HepG2 (cell line): ENCODE measurements around the gene ACBD3. TPM values are rescaled to one million over a fixed set of nuclear protein-coding genes. Genes with fewer than 3 reads are reported as not detected.

Source experiments
- POLR2AphosphoS5 ChIP-seq: IDR thresholded peaks from 2 replicates; pipeline ENCODE4 v1.6.1; 2012; ENCODE audit warnings: low read depth, low read length
- ZNF646 ChIP-seq: sonication (generic); formaldehyde crosslinking; IDR thresholded peaks from 2 replicates; pipeline ENCODE4 v1.9.0; 2021; ENCODE audit warnings: mild to moderate bottlenecking, missing genetic modification reagents
- polyA plus RNA-seq, 8 experiments: library from polyadenylated mRNA; depleted of rRNA in 3 of 8; stranded (reverse) in 7 of 8; unstranded in 1 of 8; fragments of >200 nt; fragmentation: Illumina TruSeq in 4 of 8; extraction: Trizol in 4 of 8; gene quantifications; 2 replicates each; pipeline versions ENCODE4 v1.2.1 to v1.2.3, GENCODE V29; 2011 to 2016; ENCODE audit warnings: low read depth in 4 of 8, missing spikeins in 1 of 8, mixed read lengths in 1 of 8; ENCODE audit not compliant: insufficient read depth in 1 of 8
- total RNA-seq, 5 experiments: library from RNA; depleted of rRNA; stranded (reverse); fragments of >200 nt; fragmentation: Illumina TruSeq; extraction: Trizol; gene quantifications; 2 replicates each; pipeline ENCODE4 v1.2.3, GENCODE V29; 2016; ENCODE audit warnings: low read depth in 1 of 5
- TF ChIP-seq, protein P1 (sequence below): sonication (generic); formaldehyde crosslinking; IDR thresholded peaks from 2 replicates; pipeline ENCODE4 v1.4.0; 2020; ENCODE audit warnings: missing genetic modification reagents
- TF ChIP-seq, protein P2 (sequence below): IDR thresholded peaks from 2 replicates; pipeline ENCODE4 v1.6.1; 2016; ENCODE audit warnings: low read depth, missing genetic modification reagents, missing compliant biosample characterization
- TF ChIP-seq, protein P3 (sequence below): sonication (generic); formaldehyde crosslinking; IDR thresholded peaks from 2 replicates; pipeline ENCODE4 v1.4.0; 2020; ENCODE audit warnings: missing genetic modification reagents

Gene ACBD3
- total and polyA plus RNA-seq, 2 of the 13 experiments (the other 11 are each of a cell fraction or from before 2014, with no cell fraction given): 24.3 to 39.3 TPM

DNA sequence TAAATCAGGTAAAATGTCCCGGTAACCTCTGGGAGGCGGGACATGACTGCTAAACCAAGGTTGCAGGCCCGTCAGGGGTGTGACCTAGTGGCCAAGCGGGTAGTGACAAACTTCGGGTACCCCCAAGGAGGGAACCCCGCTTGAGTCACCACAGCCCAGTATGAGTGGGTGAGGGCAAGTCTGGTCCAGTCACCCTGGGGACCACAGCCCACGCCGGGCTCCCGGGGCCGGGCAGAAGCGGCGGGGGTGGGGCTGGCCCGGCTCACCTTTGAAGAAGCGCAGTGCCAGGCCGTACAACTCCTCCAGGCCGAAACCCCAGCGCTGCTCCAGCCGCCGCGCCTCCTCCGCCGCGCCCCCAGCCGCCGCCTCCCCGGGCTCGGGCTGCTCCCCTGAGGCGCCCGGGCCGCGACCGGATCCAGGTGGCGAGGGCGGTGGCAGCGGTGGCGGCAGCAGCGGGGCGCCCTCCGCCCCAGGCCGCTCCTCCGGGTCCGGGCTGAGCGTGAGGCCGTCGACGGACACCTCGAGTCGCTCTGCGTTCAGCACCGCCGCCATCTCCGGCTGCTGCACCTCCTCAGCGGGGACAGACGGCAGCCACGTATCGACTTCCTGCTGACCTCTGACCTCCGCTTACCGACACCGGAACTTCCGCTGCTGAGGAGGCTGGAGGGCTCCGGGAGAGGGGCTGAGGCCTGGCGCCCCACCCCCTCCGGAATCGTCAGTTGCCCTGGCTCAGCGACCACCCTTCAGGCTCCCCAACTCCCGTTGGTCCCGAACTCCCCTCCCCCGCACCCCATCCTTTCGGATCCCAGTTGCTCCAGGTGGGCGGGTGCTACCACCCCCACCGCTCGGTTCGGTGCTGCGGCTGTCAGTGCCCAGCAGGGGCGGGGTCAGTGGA, at the start of gene ACBD3 (continued):
- TF ChIP-seq, protein P1, sequence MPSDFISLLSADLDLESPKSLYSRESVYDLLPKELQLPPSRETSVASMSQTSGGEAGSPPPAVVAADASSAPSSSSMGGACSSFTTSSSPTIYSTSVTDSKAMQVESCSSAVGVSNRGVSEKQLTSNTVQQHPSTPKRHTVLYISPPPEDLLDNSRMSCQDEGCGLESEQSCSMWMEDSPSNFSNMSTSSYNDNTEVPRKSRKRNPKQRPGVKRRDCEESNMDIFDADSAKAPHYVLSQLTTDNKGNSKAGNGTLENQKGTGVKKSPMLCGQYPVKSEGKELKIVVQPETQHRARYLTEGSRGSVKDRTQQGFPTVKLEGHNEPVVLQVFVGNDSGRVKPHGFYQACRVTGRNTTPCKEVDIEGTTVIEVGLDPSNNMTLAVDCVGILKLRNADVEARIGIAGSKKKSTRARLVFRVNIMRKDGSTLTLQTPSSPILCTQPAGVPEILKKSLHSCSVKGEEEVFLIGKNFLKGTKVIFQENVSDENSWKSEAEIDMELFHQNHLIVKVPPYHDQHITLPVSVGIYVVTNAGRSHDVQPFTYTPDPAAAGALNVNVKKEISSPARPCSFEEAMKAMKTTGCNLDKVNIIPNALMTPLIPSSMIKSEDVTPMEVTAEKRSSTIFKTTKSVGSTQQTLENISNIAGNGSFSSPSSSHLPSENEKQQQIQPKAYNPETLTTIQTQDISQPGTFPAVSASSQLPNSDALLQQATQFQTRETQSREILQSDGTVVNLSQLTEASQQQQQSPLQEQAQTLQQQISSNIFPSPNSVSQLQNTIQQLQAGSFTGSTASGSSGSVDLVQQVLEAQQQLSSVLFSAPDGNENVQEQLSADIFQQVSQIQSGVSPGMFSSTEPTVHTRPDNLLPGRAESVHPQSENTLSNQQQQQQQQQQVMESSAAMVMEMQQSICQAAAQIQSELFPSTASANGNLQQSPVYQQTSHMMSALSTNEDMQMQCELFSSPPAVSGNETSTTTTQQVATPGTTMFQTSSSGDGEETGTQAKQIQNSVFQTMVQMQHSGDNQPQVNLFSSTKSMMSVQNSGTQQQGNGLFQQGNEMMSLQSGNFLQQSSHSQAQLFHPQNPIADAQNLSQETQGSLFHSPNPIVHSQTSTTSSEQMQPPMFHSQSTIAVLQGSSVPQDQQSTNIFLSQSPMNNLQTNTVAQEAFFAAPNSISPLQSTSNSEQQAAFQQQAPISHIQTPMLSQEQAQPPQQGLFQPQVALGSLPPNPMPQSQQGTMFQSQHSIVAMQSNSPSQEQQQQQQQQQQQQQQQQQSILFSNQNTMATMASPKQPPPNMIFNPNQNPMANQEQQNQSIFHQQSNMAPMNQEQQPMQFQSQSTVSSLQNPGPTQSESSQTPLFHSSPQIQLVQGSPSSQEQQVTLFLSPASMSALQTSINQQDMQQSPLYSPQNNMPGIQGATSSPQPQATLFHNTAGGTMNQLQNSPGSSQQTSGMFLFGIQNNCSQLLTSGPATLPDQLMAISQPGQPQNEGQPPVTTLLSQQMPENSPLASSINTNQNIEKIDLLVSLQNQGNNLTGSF (CRISPR knock-in tag): no peak
- TF ChIP-seq, protein P2, sequence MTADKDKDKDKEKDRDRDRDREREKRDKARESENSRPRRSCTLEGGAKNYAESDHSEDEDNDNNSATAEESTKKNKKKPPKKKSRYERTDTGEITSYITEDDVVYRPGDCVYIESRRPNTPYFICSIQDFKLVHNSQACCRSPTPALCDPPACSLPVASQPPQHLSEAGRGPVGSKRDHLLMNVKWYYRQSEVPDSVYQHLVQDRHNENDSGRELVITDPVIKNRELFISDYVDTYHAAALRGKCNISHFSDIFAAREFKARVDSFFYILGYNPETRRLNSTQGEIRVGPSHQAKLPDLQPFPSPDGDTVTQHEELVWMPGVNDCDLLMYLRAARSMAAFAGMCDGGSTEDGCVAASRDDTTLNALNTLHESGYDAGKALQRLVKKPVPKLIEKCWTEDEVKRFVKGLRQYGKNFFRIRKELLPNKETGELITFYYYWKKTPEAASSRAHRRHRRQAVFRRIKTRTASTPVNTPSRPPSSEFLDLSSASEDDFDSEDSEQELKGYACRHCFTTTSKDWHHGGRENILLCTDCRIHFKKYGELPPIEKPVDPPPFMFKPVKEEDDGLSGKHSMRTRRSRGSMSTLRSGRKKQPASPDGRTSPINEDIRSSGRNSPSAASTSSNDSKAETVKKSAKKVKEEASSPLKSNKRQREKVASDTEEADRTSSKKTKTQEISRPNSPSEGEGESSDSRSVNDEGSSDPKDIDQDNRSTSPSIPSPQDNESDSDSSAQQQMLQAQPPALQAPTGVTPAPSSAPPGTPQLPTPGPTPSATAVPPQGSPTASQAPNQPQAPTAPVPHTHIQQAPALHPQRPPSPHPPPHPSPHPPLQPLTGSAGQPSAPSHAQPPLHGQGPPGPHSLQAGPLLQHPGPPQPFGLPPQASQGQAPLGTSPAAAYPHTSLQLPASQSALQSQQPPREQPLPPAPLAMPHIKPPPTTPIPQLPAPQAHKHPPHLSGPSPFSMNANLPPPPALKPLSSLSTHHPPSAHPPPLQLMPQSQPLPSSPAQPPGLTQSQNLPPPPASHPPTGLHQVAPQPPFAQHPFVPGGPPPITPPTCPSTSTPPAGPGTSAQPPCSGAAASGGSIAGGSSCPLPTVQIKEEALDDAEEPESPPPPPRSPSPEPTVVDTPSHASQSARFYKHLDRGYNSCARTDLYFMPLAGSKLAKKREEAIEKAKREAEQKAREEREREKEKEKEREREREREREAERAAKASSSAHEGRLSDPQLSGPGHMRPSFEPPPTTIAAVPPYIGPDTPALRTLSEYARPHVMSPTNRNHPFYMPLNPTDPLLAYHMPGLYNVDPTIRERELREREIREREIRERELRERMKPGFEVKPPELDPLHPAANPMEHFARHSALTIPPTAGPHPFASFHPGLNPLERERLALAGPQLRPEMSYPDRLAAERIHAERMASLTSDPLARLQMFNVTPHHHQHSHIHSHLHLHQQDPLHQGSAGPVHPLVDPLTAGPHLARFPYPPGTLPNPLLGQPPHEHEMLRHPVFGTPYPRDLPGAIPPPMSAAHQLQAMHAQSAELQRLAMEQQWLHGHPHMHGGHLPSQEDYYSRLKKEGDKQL (CRISPR knock-in tag): no peak
- TF ChIP-seq ZNF646 (CRISPR knock-in tag): no peak
- TF ChIP-seq POLR2AphosphoS5: peak; percentile 97
- TF ChIP-seq, protein P3, sequence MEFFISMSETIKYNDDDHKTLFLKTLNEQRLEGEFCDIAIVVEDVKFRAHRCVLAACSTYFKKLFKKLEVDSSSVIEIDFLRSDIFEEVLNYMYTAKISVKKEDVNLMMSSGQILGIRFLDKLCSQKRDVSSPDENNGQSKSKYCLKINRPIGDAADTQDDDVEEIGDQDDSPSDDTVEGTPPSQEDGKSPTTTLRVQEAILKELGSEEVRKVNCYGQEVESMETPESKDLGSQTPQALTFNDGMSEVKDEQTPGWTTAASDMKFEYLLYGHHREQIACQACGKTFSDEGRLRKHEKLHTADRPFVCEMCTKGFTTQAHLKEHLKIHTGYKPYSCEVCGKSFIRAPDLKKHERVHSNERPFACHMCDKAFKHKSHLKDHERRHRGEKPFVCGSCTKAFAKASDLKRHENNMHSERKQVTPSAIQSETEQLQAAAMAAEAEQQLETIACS (CRISPR knock-in tag): no peak
